NB4 (cell line): Measurements from ENCODE around the gene NCS1.
A peak's percentile ranks its signal among the peaks of the same experiment; 100 is the strongest.

Experiments
- DNase-seq: peaks from one replicate; pipeline ENCODE4 v3.0.0; 2010; ENCODE audit warnings: low read depth
- H3K4me3 ChIP-seq: one replicate; pipeline ENCODE4 v1.5.1; 2011; ENCODE audit warnings: mild to moderate bottlenecking, low read depth, low read length, moderate library complexity
- MYC ChIP-seq: IDR thresholded peaks from 2 replicates; pipeline ENCODE4 v1.6.1; 2011; ENCODE audit warnings: low read depth, low read length
- POLR2A ChIP-seq: IDR thresholded peaks from 2 replicates; pipeline ENCODE4 v1.6.1; 2011; ENCODE audit warnings: mild to moderate bottlenecking; ENCODE audit not compliant: insufficient read length; ENCODE audit errors: extremely low read depth
- TF ChIP-seq, protein P1 (sequence below): IDR thresholded peaks from 2 replicates; pipeline ENCODE4 v1.6.1; 2011; ENCODE audit warnings: low read depth, low read length
- TF ChIP-seq, protein P2 (sequence below): IDR thresholded peaks from one replicate; pipeline ENCODE4 v1.5.1; 2012; ENCODE audit warnings: low read depth, low read length

The NCS1 gene

DNA sequence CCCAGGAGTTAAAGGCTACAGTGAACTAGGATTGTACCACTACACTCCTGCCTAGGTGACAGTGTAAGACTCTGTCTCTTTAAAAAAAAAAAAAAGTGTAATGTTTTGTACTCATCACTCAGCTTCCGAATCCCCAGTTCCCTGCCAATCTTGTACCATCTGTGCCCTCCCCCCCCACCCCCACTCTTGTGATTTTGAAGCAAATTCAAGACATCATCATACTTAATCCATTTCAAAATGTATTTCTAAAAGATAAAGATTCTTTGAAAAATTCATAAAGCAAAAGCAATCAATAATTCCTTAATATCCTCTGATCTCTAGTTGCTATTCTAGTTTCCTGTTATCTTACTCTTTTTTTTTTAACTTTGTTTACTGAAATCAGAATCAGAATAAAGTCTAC, 58.4 kb downstream of the NCS1 start:
- H3K4me3 ChIP-seq, result no peak overlapping the region
- no peak for DNase-seq
- TF ChIP-seq MYC (no peak), POLR2A (no peak)
- TF ChIP-seq, protein P1, sequence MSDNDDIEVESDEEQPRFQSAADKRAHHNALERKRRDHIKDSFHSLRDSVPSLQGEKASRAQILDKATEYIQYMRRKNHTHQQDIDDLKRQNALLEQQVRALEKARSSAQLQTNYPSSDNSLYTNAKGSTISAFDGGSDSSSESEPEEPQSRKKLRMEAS, result no peak
- TF ChIP-seq, protein P2, sequence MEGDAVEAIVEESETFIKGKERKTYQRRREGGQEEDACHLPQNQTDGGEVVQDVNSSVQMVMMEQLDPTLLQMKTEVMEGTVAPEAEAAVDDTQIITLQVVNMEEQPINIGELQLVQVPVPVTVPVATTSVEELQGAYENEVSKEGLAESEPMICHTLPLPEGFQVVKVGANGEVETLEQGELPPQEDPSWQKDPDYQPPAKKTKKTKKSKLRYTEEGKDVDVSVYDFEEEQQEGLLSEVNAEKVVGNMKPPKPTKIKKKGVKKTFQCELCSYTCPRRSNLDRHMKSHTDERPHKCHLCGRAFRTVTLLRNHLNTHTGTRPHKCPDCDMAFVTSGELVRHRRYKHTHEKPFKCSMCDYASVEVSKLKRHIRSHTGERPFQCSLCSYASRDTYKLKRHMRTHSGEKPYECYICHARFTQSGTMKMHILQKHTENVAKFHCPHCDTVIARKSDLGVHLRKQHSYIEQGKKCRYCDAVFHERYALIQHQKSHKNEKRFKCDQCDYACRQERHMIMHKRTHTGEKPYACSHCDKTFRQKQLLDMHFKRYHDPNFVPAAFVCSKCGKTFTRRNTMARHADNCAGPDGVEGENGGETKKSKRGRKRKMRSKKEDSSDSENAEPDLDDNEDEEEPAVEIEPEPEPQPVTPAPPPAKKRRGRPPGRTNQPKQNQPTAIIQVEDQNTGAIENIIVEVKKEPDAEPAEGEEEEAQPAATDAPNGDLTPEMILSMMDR, result no peak

DNA sequence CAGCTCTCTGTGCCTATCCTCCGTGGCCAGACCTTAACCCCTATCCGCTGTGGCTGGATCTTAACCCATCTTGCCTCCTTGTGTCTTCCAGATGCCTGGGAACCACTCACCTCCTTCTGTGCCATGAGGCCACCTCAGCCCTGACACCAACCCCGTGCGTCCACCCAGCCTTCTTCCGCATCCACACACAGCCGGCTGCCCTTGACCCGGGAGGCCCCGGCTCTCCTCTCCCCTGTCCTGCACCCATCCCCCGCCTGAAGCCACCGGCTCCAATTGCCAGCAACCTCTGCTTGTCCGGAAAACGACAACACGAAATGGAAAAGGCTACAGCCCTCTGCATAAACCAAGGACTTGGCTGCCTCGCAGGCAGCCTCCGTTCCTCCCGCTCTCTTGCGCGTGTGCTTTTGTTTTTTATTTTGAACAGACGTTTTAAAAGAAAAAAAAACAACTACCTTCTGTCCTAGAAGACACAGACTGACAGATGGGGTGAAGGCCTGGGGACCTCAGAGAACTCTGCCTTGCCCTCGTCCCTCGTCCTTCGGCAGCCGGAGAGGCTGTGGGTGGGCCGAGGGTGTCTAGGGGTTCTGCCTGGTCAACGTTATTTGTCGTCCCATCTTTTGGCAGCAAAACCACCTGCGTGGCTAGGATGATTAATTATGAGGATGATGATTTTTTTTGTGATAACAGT, 60.8 kb downstream of the NCS1 start:
- TF ChIP-seq, protein P1, result no peak
- TF ChIP-seq, protein P2, result no peak
- TF ChIP-seq POLR2A (no peak), MYC (no peak)
- no peak for DNase-seq
- no peak overlapping the region for H3K4me3 ChIP-seq

DNA sequence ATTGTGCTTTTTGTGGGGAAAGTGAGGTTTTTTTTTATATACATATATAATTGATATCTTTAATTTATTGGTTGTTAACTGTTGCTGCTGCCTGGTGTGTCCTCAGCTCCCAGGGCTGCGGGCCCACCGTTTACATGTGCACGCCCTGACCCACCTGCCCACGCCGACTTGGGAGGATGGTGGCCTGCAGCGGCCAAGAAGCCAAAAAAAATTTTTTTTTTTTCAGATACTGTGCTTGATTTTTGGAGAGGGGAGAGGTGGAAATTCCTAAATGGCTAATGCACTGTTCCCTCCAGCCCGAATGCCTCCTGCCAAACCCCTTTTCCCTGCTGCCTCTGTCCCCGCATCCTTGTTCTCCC, 61.4 kb downstream of the NCS1 start:
- TF ChIP-seq POLR2A, result no peak
- TF ChIP-seq, protein P2, result no peak
- TF ChIP-seq, protein P1, result no peak
- no peak for TF ChIP-seq MYC
- H3K4me3 ChIP-seq, result no peak overlapping the region
- no peak for DNase-seq

DNA sequence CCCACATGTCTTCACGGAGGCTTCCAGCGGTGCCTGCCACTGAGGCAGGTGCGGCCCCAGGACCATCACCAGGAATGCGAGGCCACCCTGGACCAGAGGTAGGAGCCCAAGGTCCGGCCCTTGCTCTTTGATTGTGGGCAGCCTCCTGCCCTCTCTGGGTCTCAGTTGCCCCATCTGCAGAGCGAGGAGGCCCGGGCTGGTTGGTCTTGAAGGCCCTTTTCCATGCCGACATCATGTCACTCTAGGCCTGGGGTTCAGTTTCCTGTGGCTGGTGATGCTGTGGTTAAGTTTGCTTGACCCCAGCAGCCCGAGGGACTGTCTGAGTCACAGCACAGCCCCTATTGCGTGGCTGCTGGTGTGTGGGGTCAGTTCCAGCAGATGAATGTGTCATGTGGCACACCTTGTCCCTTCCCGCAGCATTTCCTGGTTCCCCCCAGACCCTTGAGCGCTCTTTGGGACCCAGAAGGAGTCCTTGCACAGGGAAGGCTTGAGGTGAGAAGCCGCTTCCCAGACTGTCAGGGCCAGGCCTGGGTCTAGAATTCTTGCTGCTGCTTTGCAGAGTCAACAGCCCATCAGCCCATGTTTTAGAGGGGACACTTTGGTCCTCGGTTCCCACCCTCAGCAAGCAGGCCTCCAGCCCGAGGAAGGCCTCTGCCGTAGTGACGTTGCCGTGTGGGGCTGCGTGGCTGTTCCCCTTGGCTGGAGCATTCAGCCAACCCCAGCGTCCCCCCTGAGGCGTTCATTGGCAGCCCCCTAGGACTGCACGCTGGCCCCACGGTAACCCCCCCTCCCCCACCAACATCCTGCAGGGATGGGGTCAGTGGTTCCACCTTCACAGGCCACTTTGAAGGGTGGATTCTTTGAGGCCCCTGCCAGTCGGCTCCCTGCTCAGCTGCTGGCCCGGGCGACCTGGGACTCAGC, 62.4 kb downstream of the NCS1 start:
- DNase-seq, result peak; percentile 88
- H3K4me3 ChIP-seq, result no peak overlapping the region
- no peak for TF ChIP-seq MYC
- TF ChIP-seq, protein P1, result peak; percentile 31; the same call in 1 of the 2 replicates
- no peak for TF ChIP-seq POLR2A

DNA sequence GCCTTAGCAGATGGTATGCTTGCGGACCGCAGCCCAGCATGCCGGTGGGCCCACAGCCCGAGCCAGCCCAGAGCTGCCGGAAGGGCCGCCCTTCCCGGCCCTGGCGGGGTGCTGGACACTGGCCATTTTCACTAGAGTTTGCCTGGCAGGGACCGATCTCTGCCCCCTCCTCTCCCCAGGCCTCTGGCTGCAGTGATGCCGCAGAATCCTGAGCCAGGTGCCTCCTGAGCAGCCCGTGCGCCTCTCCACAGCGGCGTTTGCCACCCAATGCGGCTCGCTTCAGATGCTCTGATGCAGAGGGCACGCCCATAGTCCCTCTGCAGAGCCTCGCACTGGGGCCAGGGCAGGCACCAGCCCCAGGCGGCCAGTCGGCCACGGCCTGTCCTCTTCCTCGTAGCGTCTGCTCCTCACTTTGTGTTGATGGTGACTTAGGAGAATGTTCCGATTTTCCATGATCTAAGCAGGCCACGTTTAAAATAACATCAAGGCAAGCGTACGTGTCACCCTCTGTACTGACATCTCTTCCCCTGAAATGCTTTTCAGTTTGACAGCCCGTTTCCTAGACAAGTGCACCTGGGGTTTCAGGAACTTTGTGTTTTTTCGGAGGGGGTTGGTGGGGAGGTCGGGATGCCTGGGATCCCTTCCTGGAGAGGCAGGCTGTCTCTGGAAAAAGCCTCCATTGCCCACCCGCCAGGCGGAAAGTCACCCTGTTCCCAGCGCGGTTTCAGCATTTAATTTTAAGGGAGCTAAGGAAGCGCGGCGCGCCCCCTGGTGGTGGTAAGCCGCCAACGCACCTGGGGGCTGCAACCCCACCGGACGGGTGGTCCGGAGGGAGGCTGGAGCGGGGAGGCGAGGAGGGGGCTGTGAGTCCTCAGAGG, 63.6 kb downstream of the NCS1 start:
- H3K4me3 ChIP-seq, result no peak overlapping the region
- TF ChIP-seq, protein P2, result peak; percentile 88
- no peak for TF ChIP-seq MYC
- peak; percentile 70 for DNase-seq
